K562 (cell line): ENCODE data around the gene NDST1. TPM values are rescaled to one million over a fixed set of nuclear protein-coding genes. Genes with fewer than 3 reads are reported as not detected.
A peak's percentile ranks its signal among the peaks of the same experiment; 100 is the strongest.

ENCODE experiments used
- ATF6 ChIP-seq: sonication (generic); formaldehyde crosslinking; IDR thresholded peaks from 2 replicates; pipeline ENCODE4 v1.4.0; 2020; ENCODE audit warnings: mild to moderate bottlenecking, missing genetic modification reagents
- BMI1 ChIP-seq: fragments of 150-350 bp; IDR thresholded peaks from 2 replicates; pipeline ENCODE4 v1.6.1; 2014; ENCODE audit warnings: low read length
- CBX5 ChIP-seq: IDR thresholded peaks from 2 replicates; pipeline ENCODE4 v1.6.1; 2014; ENCODE audit warnings: low read depth, borderline replicate concordance
- CREB1 ChIP-seq, 2 experiments: sonication (generic) in 1 of 2; formaldehyde crosslinking in 1 of 2; IDR thresholded peaks; 2 replicates each; pipeline versions ENCODE4 v1.6.1 to v1.8.0; 2012 to 2022; ENCODE audit warnings: inconsistent platforms in 1 of 2, mild to moderate bottlenecking in 1 of 2, missing genetic modification reagents in 1 of 2, moderate library complexity in 1 of 2
- CREB3 ChIP-seq: fragments of 450-650 bp; conservative IDR thresholded peaks from 2 replicates; pipeline ENCODE4 v1.6.1; 2016; ENCODE audit warnings: missing genetic modification characterization, low read depth, mild to moderate bottlenecking, missing compliant biosample characterization, moderate library complexity
- ETV1 ChIP-seq: fragments of 450-650 bp; conservative IDR thresholded peaks from 2 replicates; pipeline ENCODE4 v1.6.1; 2016; ENCODE audit warnings: missing genetic modification characterization, control low read depth, low read depth, missing compliant biosample characterization
- ETV6 ChIP-seq, 3 experiments: fragments of 150-350 bp in 1 of 3; sonication (generic) in 1 of 3; formaldehyde crosslinking in 1 of 3; IDR thresholded peaks; 2 replicates each; pipeline versions ENCODE4 v1.6.1 to v1.8.0; 2014 to 2022; ENCODE audit warnings: borderline replicate concordance in 2 of 3, low read depth in 2 of 3, antibody characterized with exemption in 1 of 3, low read length in 1 of 3, mild to moderate bottlenecking in 1 of 3, missing genetic modification reagents in 1 of 3
- GABPB2 ChIP-seq: fragments of 250-450 bp; sonication (Bioruptor Pico); conservative IDR thresholded peaks from 2 replicates; pipeline ENCODE4 v1.5.1; 2021; ENCODE audit warnings: mild to moderate bottlenecking
- GATAD2A ChIP-seq: fragments of 450-650 bp; IDR thresholded peaks from 2 replicates; pipeline ENCODE4 v1.6.1; 2017
- HDAC1 ChIP-seq, 2 experiments: fragments of 450-650 bp; IDR thresholded peaks; 2 replicates each; pipeline ENCODE4 v1.6.1; 2016 to 2017; ENCODE audit warnings: inconsistent platforms in 1 of 2, mild to moderate bottlenecking in 1 of 2, moderate library complexity in 1 of 2
- HDAC2 ChIP-seq: fragments of 450-650 bp; IDR thresholded peaks from 2 replicates; pipeline ENCODE4 v1.6.1; 2016; ENCODE audit warnings: mild to moderate bottlenecking
- MEIS2 ChIP-seq: fragments of 450-650 bp; IDR thresholded peaks from 2 replicates; pipeline ENCODE4 v1.6.1; 2014; ENCODE audit warnings: mild to moderate bottlenecking; ENCODE audit not compliant: partially characterized antibody
- MTA2 ChIP-seq: fragments of 450-650 bp; IDR thresholded peaks from 2 replicates; pipeline ENCODE4 v1.6.1; 2016; ENCODE audit warnings: low read depth
- PKNOX1 ChIP-seq: fragments of 450-650 bp; IDR thresholded peaks from 2 replicates; pipeline ENCODE4 v1.6.1; 2016
- SLC30A9 ChIP-seq: fragments of 250-450 bp; sonication (Bioruptor Pico); IDR thresholded peaks from 2 replicates; pipeline ENCODE4 v1.8.0; 2022; ENCODE audit warnings: mild to moderate bottlenecking, moderate library complexity
- SP1 ChIP-seq: sonication (generic); formaldehyde crosslinking; IDR thresholded peaks from 2 replicates; pipeline ENCODE4 v1.8.1; 2022; ENCODE audit warnings: mild to moderate bottlenecking, missing genetic modification reagents
- TCF7L2 ChIP-seq: fragments of 150-350 bp; IDR thresholded peaks from 2 replicates; pipeline ENCODE4 v1.6.1; 2016; ENCODE audit warnings: low read depth, mild to moderate bottlenecking, low read length, moderate library complexity
- TGIF2 ChIP-seq: sonication (generic); formaldehyde crosslinking; IDR thresholded peaks from 2 replicates; pipeline ENCODE4 v1.8.1; 2022; ENCODE audit warnings: mild to moderate bottlenecking, missing genetic modification reagents, moderate library complexity
- THAP12 ChIP-seq: fragments of 250-450 bp; sonication (Bioruptor Pico); IDR thresholded peaks from 2 replicates; pipeline ENCODE4 v1.9.0; 2021; ENCODE audit warnings: mild to moderate bottlenecking, inconsistent platforms
- ZBTB7A ChIP-seq: IDR thresholded peaks from 2 replicates; pipeline ENCODE4 v1.6.1; 2011; ENCODE audit warnings: low read depth, mild to moderate bottlenecking, low read length, moderate library complexity, borderline replicate concordance; ENCODE audit not compliant: control insufficient read depth
- ZEB2 ChIP-seq: fragments of 450-650 bp; IDR thresholded peaks from 2 replicates; pipeline ENCODE4 v1.6.1; 2016
- polyA plus RNA-seq, 8 experiments: library from polyadenylated mRNA; depleted of rRNA in 4 of 8; stranded (reverse) in 5 of 8; unstranded in 3 of 8; fragments of >200 nt; fragmentation: Nextera tagmentation in 2 of 8; fragmentation: Illumina TruSeq in 1 of 8; extraction: Ambion mirVana in 2 of 8; extraction: Trizol in 1 of 8; gene quantifications; 2 replicates each; pipeline versions ENCODE4 v1.2.1 to v1.2.3, GENCODE V29; 2011 to 2014; ENCODE audit warnings: inconsistent platforms in 1 of 8, missing spikeins in 1 of 8
- total RNA-seq, 7 experiments: library from RNA; depleted of rRNA in 6 of 7; stranded (reverse); fragments of >200 nt in 6 of 7; fragmentation: Illumina TruSeq in 2 of 7; extraction: Trizol in 2 of 7; gene quantifications; 2 replicates each; pipeline versions ENCODE4 v1.2.1 to v1.2.3, GENCODE V29; 2011 to 2021; ENCODE audit warnings: low replicate concordance in 1 of 7

NDST1 gene
- total and polyA plus RNA-seq, 9 of the 15 experiments (the other 6 are each of a cell fraction or from before 2014, with no cell fraction given): 0.38 to 47.9 (median 9.9) TPM

GRCh38 chr5:150499437-150499956, 8.4 kb upstream of the NDST1 start (continued):
- no peak for TF ChIP-seq GABPB2 (CRISPR knock-in tag)
- no peak for TF ChIP-seq BMI1
- TF ChIP-seq PKNOX1: 0 out of 2 replicates have a peak, but pooled peaks have one; percentile 7
- TF ChIP-seq MEIS2: peak; percentile 69
- TF ChIP-seq TGIF2 (CRISPR knock-in tag): no peak
- TF ChIP-seq CREB1 (IDR thresholded peaks at IDR 0.05): peak; percentile 62
- TF ChIP-seq CREB1 (CRISPR knock-in tag; IDR thresholded peaks at IDR 0.05): no peak; the same call in 1 of the 2 replicates
- TF ChIP-seq ETV6 (IDR thresholded peaks at IDR 0.05; ENCODE audit: borderline replicate concordance in 1 of 2, low read depth in 2 of 2, low read length in 1 of 2): no peak
- no peak for TF ChIP-seq ETV6 (CRISPR knock-in tag; IDR thresholded peaks at IDR 0.05; ENCODE audit: borderline replicate concordance)
- peak; percentile 65; the same call in 1 of the 2 replicates for TF ChIP-seq SP1 (CRISPR knock-in tag)
- TF ChIP-seq GATAD2A: no peak
- peak; percentile 87 for TF ChIP-seq HDAC2
- TF ChIP-seq ETV1 (tag): 0 out of 2 replicates have a peak, but pooled peaks have one; percentile 10
- peak; percentile 81 for TF ChIP-seq MTA2
- no peak for TF ChIP-seq ATF6 (CRISPR knock-in tag)
- TF ChIP-seq THAP12: no peak
- peak in 1 of 2 experiments; percentile 90; a peak in 2 of 4 replicates for TF ChIP-seq HDAC1 (IDR thresholded peaks at IDR 0.05)
- TF ChIP-seq TCF7L2: no peak
- TF ChIP-seq CBX5: no peak
- peak; percentile 85; the same call in 1 of the 2 replicates for TF ChIP-seq ZBTB7A
- peak; percentile 30; the same call in 1 of the 2 replicates for TF ChIP-seq CREB3
- no peak for TF ChIP-seq SLC30A9 (CRISPR knock-in tag)
- peak; percentile 92 for TF ChIP-seq ZEB2
